MM.1S (cell line): ENCODE results near the gene RHOF.

Source experiments
- EZH2 ChIP-seq: fragments of 300-600 bp; sonication (generic); optimal IDR thresholded peaks from 2 replicates; pipeline ENCODE3; 2017; ENCODE audit warnings: low read depth, mild to moderate bottlenecking, antibody characterized with exemption, low read length, mixed read lengths
- EZH2phosphoT487 ChIP-seq: fragments of 300-600 bp; sonication (generic); IDR thresholded peaks from 2 replicates; pipeline ENCODE4 v1.6.1; 2018; ENCODE audit warnings: antibody characterized with exemption, low read length
- TF ChIP-seq, protein P1 (sequence below): fragments of 300-600 bp; sonication (generic); IDR thresholded peaks from 2 replicates; pipeline ENCODE4 v1.5.1; 2016; ENCODE audit warnings: antibody characterized with exemption, low read length, mixed read lengths

DNA sequence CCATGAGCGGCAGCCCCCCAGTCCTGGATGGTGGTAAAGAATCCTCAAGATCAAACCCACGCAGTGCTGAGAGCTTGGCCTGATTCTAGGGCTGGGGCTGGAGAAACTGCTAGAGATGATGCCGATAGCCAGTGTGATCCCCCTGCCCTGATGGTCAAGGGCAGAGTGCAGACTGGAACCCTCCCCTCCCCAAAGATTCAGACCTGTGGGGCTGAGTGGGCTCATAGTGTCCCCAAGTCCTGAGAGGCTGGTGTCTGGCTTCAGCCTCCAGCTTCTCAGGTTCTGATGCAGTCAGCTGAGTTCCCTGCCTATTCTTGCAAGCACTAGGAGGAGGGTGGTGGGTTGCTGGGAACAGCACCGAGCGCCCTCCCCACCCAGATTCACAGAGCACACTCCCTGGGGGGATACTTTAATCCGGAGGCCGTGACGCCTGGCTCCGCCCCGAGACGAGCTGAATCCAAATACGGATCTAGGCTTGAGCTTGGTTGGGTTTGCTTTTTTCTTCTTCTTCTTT lies 11.9 kb downstream of the RHOF start:
- TF ChIP-seq, protein P1, sequence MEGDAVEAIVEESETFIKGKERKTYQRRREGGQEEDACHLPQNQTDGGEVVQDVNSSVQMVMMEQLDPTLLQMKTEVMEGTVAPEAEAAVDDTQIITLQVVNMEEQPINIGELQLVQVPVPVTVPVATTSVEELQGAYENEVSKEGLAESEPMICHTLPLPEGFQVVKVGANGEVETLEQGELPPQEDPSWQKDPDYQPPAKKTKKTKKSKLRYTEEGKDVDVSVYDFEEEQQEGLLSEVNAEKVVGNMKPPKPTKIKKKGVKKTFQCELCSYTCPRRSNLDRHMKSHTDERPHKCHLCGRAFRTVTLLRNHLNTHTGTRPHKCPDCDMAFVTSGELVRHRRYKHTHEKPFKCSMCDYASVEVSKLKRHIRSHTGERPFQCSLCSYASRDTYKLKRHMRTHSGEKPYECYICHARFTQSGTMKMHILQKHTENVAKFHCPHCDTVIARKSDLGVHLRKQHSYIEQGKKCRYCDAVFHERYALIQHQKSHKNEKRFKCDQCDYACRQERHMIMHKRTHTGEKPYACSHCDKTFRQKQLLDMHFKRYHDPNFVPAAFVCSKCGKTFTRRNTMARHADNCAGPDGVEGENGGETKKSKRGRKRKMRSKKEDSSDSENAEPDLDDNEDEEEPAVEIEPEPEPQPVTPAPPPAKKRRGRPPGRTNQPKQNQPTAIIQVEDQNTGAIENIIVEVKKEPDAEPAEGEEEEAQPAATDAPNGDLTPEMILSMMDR = no peak
- no peak for TF ChIP-seq EZH2
- no peak for TF ChIP-seq EZH2phosphoT487
